GM10847 (cell line): ENCODE data around the gene RUNX2.

Experiments used
- POLR2A ChIP-seq: IDR thresholded peaks from 2 replicates; pipeline ENCODE4 v1.6.1; 2011; ENCODE audit not compliant: insufficient read length; ENCODE audit errors: extremely low read depth

RUNX2 gene

GRCh38 chr6:45663251-45664221 is 335.4 kb downstream of the RUNX2 start:
- TF ChIP-seq POLR2A, result no peak

GRCh38 chr6:45664707-45665106 is 336.6 kb downstream of the RUNX2 start:
- no peak for TF ChIP-seq POLR2A

GRCh38 chr6:45665859-45666258 is 337.7 kb downstream of the RUNX2 start:
- no peak for TF ChIP-seq POLR2A

- TF ChIP-seq POLR2A, result no peak
Measured at GRCh38 chr6:45666846-45667245, 338.7 kb downstream of the RUNX2 start.

- no peak for TF ChIP-seq POLR2A
Measured at GRCh38 chr6:45667300-45667699, 339.2 kb downstream of the RUNX2 start.

GRCh38 chr6:45667766-45668165 is 339.6 kb downstream of the RUNX2 start:
- TF ChIP-seq POLR2A, result no peak

GRCh38 chr6:45668705-45669104 is 340.6 kb downstream of the RUNX2 start:
- TF ChIP-seq POLR2A, result no peak

- TF ChIP-seq POLR2A, result no peak
Measured at GRCh38 chr6:45675634-45676033, 347.5 kb downstream of the RUNX2 start.

GRCh38 chr6:45676380-45676779 is 348.2 kb downstream of the RUNX2 start:
- TF ChIP-seq POLR2A, result no peak

GRCh38 chr6:45677381-45678284 is 349.5 kb downstream of the RUNX2 start:
- TF ChIP-seq POLR2A, result no peak

- no peak for TF ChIP-seq POLR2A
Measured at GRCh38 chr6:45678285-45678607, 350.1 kb downstream of the RUNX2 start.

GRCh38 chr6:45679163-45679562 is 351.0 kb downstream of the RUNX2 start:
- no peak for TF ChIP-seq POLR2A

- no peak for TF ChIP-seq POLR2A
Measured at GRCh38 chr6:45679631-45680030, 351.5 kb downstream of the RUNX2 start.

- no peak for TF ChIP-seq POLR2A
Measured at GRCh38 chr6:45681860-45682511, 353.9 kb downstream of the RUNX2 start.

GRCh38 chr6:45684476-45684875 is 356.3 kb downstream of the RUNX2 start:
- TF ChIP-seq POLR2A, result no peak

GRCh38 chr6:45685076-45685475 is 356.9 kb downstream of the RUNX2 start:
- TF ChIP-seq POLR2A, result no peak
